DND-41 (cell line): ENCODE measurements around the gene CCDC106.

ENCODE experiments used
- EZH2 ChIP-seq: IDR thresholded peaks from 3 replicates; pipeline ENCODE4 v1.6.1; 2012; ENCODE audit warnings: borderline replicate concordance, low read depth, mild to moderate bottlenecking, moderate library complexity, low read length, inconsistent platforms; ENCODE audit not compliant: severe bottlenecking
- TF ChIP-seq, protein P1 (sequence below): IDR thresholded peaks from 2 replicates; pipeline ENCODE4 v1.5.1; 2012; ENCODE audit warnings: borderline replicate concordance, low read length, moderate library complexity, mild to moderate bottlenecking; ENCODE audit not compliant: poor library complexity, severe bottlenecking; ENCODE audit errors: extremely low read depth

DNA sequence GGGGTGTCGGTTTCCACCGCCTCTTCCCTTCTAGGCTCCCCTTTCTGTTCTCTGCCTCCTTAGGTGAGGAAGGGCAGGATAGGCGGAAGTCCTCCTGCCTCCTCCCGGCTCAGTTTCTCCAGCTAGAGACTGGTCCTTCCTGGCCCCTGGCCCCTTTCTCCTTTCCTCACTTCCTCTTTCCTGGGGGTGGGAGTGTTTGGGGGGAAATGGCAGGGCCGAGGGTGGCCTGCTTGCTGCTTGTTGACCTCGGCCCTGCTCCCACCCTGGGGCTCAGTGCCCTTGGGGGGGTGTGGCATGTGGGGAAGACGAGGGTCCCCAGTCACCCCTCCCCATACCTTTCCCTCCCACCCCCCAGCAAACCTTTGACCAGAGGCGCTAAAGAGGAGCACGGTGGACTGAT lies 11.8 kb downstream of the CCDC106 start:
- TF ChIP-seq, protein P1, sequence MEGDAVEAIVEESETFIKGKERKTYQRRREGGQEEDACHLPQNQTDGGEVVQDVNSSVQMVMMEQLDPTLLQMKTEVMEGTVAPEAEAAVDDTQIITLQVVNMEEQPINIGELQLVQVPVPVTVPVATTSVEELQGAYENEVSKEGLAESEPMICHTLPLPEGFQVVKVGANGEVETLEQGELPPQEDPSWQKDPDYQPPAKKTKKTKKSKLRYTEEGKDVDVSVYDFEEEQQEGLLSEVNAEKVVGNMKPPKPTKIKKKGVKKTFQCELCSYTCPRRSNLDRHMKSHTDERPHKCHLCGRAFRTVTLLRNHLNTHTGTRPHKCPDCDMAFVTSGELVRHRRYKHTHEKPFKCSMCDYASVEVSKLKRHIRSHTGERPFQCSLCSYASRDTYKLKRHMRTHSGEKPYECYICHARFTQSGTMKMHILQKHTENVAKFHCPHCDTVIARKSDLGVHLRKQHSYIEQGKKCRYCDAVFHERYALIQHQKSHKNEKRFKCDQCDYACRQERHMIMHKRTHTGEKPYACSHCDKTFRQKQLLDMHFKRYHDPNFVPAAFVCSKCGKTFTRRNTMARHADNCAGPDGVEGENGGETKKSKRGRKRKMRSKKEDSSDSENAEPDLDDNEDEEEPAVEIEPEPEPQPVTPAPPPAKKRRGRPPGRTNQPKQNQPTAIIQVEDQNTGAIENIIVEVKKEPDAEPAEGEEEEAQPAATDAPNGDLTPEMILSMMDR = no peak
- TF ChIP-seq EZH2 = no peak
